Left lobe of liver (tissue), 2 donors: ENCODE measurements around the gene ATP2B2. TPM values are rescaled to one million over a fixed set of nuclear protein-coding genes. Genes with fewer than 3 reads are reported as not detected.

Experiments
- ATAC-seq: fragments of 200-7000 bp; cut with Tn5 transposase; one replicate; pipeline ENCODE4 v1.9.1; 2020; ENCODE audit warnings: mild to moderate bottlenecking, moderate library complexity
- DNase-seq: peaks from one replicate; pipeline ENCODE4 v3.0.0-alpha.2; 2020; ENCODE audit warnings: low spot score
- total RNA-seq: library from RNA; stranded (reverse); gene quantifications from one replicate; pipeline ENCODE4 v1.2.1, GENCODE V29; 2021
- donor health status: DM: no; HTN: no; CAD: no; lungs with moderate emphysema.
- donor health status: DM: no; HTN: yes; CAD: no.

ATP2B2 gene
- total RNA-seq, 1 donor from 2014 or later: 37.9 TPM

- ATAC-seq: peak; percentile 73
- DNase-seq: peak; percentile 57
Measured at GRCh38 chr3:10455545-10455914, 49.9 kb downstream of the ATP2B2 start.

- ATAC-seq (no peak), DNase-seq (no peak)
Measured at GRCh38 chr3:10454907-10455544, 50.4 kb downstream of the ATP2B2 start.

GRCh38 chr3:10453431-10454163 lies 51.8 kb downstream of the ATP2B2 start:
- DNase-seq: no peak
- no peak for ATAC-seq

DNA sequence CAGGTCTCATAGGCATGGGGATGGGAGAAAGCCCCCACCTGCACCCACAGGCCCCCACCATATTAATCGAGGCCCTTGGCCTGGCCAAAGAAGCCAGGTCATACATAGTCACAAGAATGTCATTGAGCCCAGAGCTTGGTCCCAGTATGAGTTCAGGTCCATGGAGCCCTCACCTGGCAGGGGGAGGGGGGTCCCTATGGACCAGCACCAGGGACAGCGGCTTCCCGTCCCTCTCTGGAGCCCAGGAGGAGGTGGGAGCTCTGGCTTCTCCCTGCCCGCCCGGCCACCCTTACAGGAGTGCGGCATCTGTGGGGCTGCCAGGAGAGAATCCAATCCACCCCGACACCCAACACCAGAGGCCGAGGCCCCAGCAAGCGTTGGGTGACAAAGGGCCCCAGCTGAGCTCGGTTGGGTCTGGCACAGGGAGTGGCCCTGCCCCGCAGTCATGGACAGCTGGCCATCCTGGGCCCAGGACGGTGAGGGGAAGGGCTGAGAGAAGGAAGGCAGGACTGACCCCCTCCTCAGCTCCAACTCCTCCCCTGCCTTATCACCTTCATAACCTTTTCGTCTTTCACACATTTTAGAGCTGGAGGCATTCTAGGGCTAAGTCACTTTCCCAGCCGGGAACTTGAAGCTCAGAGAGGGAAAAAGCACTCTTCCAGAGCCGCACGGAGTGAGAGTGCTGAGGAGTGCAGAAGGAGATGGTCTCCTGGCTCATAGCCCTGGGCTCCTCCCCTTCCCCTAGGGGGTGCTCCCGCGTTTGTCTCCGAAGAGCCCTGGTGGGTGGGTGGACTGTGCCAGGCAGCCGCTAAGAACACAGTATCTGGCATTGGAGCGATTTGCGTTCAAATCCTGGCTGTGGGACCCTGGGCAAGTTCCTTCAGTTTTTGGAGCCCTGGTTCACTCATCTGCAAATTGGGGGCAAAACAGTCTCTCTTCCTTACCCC lies 54.6 kb downstream of the ATP2B2 start:
- ATAC-seq: no peak
- DNase-seq: no peak

DNA sequence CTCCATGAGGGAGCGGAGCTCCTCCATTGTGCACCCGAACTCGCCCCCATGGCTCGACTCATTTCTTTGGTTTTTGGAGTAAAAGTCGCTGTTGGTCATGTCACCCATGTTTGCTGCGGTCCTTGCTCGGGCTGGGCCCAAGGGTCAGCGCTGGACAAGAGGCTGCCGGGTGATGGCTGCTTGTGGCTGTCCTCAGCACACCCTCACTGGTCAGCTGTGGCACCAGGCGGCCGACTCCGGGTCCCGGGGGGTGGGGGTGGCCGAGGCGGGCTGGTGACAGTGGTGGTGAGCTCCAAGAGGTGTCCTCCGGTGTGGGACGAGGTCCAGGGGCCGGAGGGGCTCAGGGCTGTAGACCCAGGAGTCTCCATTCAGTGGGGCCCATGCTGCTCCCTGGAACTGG lies 56.0 kb downstream of the ATP2B2 start:
- DNase-seq (no peak), ATAC-seq (no peak)

GRCh38 chr3:10448544-10448943 lies 56.8 kb downstream of the ATP2B2 start:
- DNase-seq (no peak), ATAC-seq (no peak)

GRCh38 chr3:10447527-10448260 lies 57.7 kb downstream of the ATP2B2 start:
- peak; percentile 96 for ATAC-seq
- DNase-seq: peak; percentile 73

DNA sequence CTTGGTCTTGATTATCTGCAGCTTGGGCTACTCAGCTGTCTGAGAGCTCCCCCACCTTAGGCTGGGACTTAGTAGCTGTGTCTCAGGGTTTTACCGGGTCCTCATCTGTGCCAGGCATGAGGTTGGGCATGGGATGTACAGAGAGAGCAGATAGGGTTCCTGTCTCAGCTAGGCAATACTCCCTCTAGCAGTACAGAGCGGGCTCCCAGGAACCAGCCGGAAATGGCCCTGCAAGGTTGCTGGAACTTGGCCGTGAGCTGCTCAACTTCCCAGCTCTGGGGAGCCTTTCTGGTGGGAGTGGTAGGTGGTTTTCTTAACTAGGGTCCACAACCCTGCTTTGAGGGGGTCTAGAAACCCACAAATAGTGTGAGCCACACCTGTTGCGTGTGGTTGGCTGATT lies 58.3 kb downstream of the ATP2B2 start:
- no peak for ATAC-seq
- no peak for DNase-seq

GRCh38 chr3:10445561-10446175 lies 59.7 kb downstream of the ATP2B2 start:
- ATAC-seq (no peak), DNase-seq (no peak)

GRCh38 chr3:10444511-10444910 lies 60.9 kb downstream of the ATP2B2 start:
- ATAC-seq (no peak), DNase-seq (no peak)

DNA sequence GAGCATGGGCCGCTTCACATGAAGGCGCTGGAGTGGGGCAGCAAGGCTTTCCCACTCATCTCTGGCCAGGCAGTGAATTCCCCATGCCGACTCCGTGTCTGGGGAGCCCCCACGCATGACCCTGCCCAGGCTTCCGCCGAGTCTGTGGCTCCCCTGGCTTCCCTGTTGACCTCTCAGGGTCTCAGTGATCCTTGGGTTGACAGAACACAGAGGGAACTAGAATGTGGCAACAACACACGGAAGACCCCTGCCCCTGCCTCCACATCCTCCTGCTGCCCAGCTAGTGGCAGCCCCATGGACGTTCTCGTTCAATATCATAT lies 61.3 kb downstream of the ATP2B2 start:
- DNase-seq (no peak), ATAC-seq (no peak)

GRCh38 chr3:10443272-10444109 lies 61.9 kb downstream of the ATP2B2 start:
- no peak for ATAC-seq
- DNase-seq: no peak

DNA sequence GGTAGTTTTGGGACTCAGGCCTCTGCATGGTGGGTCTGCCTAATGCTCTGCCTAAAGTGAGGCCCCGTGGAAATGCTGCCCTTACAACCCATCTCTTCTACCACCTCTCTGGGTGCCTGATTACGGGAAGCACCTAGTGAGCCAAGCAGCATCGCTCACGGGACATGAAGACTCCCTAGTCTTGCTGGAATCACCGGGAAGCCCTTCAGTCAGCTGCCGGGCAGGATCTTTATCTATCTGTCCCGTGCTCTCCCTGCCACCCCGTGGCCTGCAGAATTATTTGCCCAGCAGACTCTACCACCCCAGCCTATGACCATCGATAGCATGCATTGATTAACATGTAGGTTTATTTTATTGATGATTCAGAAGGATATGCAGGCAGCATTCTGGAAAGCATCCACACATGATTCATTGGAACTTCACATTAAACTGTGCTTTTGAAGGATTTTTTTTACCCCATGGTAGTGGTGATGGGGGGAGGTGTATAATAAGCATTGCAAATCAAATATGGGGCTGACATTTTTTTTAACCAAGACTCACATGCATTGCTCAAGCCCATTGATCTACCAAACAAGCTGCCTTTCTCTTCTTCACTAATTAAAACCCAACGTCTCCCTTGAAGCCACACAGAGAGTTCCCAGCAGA lies 63.1 kb downstream of the ATP2B2 start:
- no peak for DNase-seq
- no peak for ATAC-seq

DNA sequence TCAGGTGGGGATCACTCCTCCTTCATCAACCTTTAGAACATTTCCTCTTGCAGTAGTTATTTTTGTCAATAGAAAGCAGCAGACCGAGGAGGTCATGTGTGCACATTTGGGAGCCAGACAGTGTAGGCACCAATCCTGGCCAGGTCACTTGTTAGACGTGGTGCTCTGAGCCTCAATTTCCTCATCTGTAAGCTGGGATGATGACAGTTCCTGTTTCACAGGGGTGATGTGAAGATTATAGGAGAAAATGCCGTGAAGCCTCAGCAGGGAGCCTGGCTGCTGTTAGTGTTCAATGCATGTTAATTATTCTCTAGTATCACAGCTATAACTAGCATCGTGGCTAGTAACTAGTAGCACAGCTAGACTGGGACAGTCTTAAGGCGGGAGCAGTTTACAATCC lies 64.7 kb downstream of the ATP2B2 start:
- ATAC-seq: peak; percentile 42

GRCh38 chr3:10438902-10439610 lies 66.3 kb downstream of the ATP2B2 start:
- peak; percentile 83 for ATAC-seq
- DNase-seq: peak; percentile 87

More for the DNA sequence above, 64.7 kb downstream of the ATP2B2 start:
- DNase-seq: no peak

GRCh38 chr3:10437995-10438901 lies 67.1 kb downstream of the ATP2B2 start:
- DNase-seq: no peak
- ATAC-seq: peak; percentile 2

DNA sequence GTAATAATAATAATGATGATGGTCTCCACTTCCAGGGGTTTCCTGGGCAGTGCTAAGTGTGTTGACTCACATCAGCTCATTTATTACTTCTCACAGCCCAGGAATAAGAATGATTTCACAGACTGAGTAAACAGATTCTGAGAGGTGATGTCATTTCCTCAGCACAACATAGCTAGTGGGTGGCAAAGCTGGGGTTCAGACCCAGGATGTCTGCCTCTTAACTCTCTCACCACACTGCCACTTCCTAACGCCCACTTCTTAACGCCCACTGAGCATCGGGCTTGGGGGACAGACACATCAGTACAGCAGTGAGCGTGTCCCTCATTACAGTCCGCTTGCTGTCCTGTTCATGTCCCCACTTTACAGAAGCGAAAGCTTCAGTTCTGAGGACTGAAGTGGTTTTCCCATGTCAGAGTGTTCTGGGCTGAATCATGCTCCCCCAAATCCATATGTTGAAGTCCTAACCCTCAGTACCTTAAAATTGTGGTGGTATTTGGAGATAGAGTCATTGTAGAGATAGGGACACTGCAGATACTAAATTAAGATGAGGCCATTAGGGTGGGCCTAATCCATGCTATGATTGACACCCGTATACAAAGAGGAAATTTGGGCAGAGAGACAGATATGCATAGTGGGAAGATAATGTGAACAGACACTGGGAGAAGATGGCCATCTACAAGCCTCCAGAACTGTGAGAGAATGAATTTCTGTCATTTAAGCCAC lies 68.0 kb downstream of the ATP2B2 start:
- ATAC-seq: no peak
- DNase-seq: no peak
